ENCODE results near the gene UBE2U.
"Not testable (repeated sequence)": the region's sequence is repeated elsewhere in the genome, so short reads cannot be mapped to it uniquely, and the experiment has no call there.

UBE2U gene

GRCh38 chr1:64194168-64195080 lies 9.0 kb upstream of the UBE2U start:
- no peak for DNase-seq

- DNase-seq: no peak
Observed at GRCh38 chr1:64195081-64195395, 8.4 kb upstream of the UBE2U start.

- no peak for DNase-seq
Observed at GRCh38 chr1:64196074-64196870, 7.2 kb upstream of the UBE2U start.

- DNase-seq: no peak
Observed at GRCh38 chr1:64197076-64197475, 6.3 kb upstream of the UBE2U start.

- no peak for DNase-seq
Observed at GRCh38 chr1:64199154-64199553, 4.3 kb upstream of the UBE2U start.

- no peak for DNase-seq
Observed at GRCh38 chr1:64200064-64200463, 3.4 kb upstream of the UBE2U start.

- DNase-seq: no peak
Observed at GRCh38 chr1:64209221-64209620, 5.8 kb downstream of the UBE2U start.

GRCh38 chr1:64212031-64212430 lies 8.6 kb downstream of the UBE2U start:
- DNase-seq: no peak

- no peak for DNase-seq
Observed at GRCh38 chr1:64215576-64215975, 12.2 kb downstream of the UBE2U start.

- no peak for DNase-seq
Observed at GRCh38 chr1:64220241-64220640, 16.8 kb downstream of the UBE2U start.

- DNase-seq: no peak
Observed at GRCh38 chr1:64223329-64224151, 20.1 kb downstream of the UBE2U start.

GRCh38 chr1:64224236-64224635 lies 20.8 kb downstream of the UBE2U start:
- not testable (repeated sequence) for DNase-seq

- DNase-seq: no peak
Observed at GRCh38 chr1:64228167-64228957, 24.9 kb downstream of the UBE2U start.

GRCh38 chr1:64229307-64229706 lies 25.9 kb downstream of the UBE2U start:
- DNase-seq: no peak

- DNase-seq: no peak
Observed at GRCh38 chr1:64231153-64231552, 27.7 kb downstream of the UBE2U start.

- DNase-seq: no peak
Observed at GRCh38 chr1:64231654-64232053, 28.2 kb downstream of the UBE2U start.

GRCh38 chr1:64234714-64235113 lies 31.3 kb downstream of the UBE2U start:
- no peak for DNase-seq

- no peak for DNase-seq
Observed at GRCh38 chr1:64235181-64235580, 31.8 kb downstream of the UBE2U start.

- DNase-seq: no peak
Observed at GRCh38 chr1:64235910-64236309, 32.5 kb downstream of the UBE2U start.

GRCh38 chr1:64236541-64236954 lies 33.1 kb downstream of the UBE2U start:
- no peak for DNase-seq

- not testable (repeated sequence) for DNase-seq
Observed at GRCh38 chr1:64239519-64239918, 36.1 kb downstream of the UBE2U start.

GRCh38 chr1:64240206-64240605 lies 36.8 kb downstream of the UBE2U start:
- DNase-seq: no peak

Measured in CD4-positive, alpha-beta T cell treated with Interleukin-10 for 1 hour (primary cell).